ENCODE results near the gene ZNF407.

The ZNF407 gene

GRCh38 chr18:74604774-74605173 lies 7.1 kb downstream of the ZNF407 start:
- no peak for FAIRE-seq

GRCh38 chr18:74608681-74609080 lies 11.0 kb downstream of the ZNF407 start:
- no peak for DNase-seq (ENCODE audit: insufficient read length, low spot score)
- no peak for FAIRE-seq
- no peak for TF ChIP-seq POLR2A (IDR thresholded peaks at IDR 0.05; ENCODE audit: low read depth, low read length)

More at GRCh38 chr18:74604774-74605173, 7.1 kb downstream of the ZNF407 start:
- no peak for TF ChIP-seq POLR2A (IDR thresholded peaks at IDR 0.05; ENCODE audit: low read depth, low read length)
- DNase-seq (ENCODE audit: insufficient read length, low spot score) = no peak

- no peak for TF ChIP-seq POLR2A (IDR thresholded peaks at IDR 0.05; ENCODE audit: low read depth, low read length)
- no peak for DNase-seq (ENCODE audit: insufficient read length, low spot score)
- no peak for FAIRE-seq
Measured at GRCh38 chr18:74609535-74609934, 11.9 kb downstream of the ZNF407 start.

- no peak for TF ChIP-seq POLR2A (IDR thresholded peaks at IDR 0.05; ENCODE audit: low read depth, low read length)
- FAIRE-seq (no peak), DNase-seq (ENCODE audit: insufficient read length, low spot score) (no peak)
Measured at GRCh38 chr18:74610051-74610615, 12.5 kb downstream of the ZNF407 start.

GRCh38 chr18:74610860-74611259 lies 13.2 kb downstream of the ZNF407 start:
- TF ChIP-seq POLR2A (IDR thresholded peaks at IDR 0.05; ENCODE audit: low read depth, low read length) = no peak
- FAIRE-seq (no peak), DNase-seq (ENCODE audit: insufficient read length, low spot score) (no peak)

- DNase-seq (ENCODE audit: insufficient read length, low spot score) (no peak), FAIRE-seq (no peak)
- TF ChIP-seq POLR2A (IDR thresholded peaks at IDR 0.05; ENCODE audit: low read depth, low read length) = no peak
Measured at GRCh38 chr18:74611765-74612164, 14.1 kb downstream of the ZNF407 start.

- DNase-seq (ENCODE audit: insufficient read length, low spot score) = no peak
- FAIRE-seq = no peak
- no peak for TF ChIP-seq POLR2A (IDR thresholded peaks at IDR 0.05; ENCODE audit: low read depth, low read length)
Measured at GRCh38 chr18:74613381-74613780, 15.7 kb downstream of the ZNF407 start.

- FAIRE-seq (no peak), DNase-seq (ENCODE audit: insufficient read length, low spot score) (no peak)
- no peak for TF ChIP-seq POLR2A (IDR thresholded peaks at IDR 0.05; ENCODE audit: low read depth, low read length)
Measured at GRCh38 chr18:74616494-74616893, 18.8 kb downstream of the ZNF407 start.

GRCh38 chr18:74617486-74617885 lies 19.8 kb downstream of the ZNF407 start:
- TF ChIP-seq POLR2A (IDR thresholded peaks at IDR 0.05; ENCODE audit: low read depth, low read length) = no peak
- FAIRE-seq (no peak), DNase-seq (ENCODE audit: insufficient read length, low spot score) (no peak)

- no peak for DNase-seq (ENCODE audit: insufficient read length, low spot score)
- TF ChIP-seq POLR2A (IDR thresholded peaks at IDR 0.05; ENCODE audit: low read depth, low read length) = no peak
- FAIRE-seq = no peak
Measured at GRCh38 chr18:74622072-74622471, 24.4 kb downstream of the ZNF407 start.

GRCh38 chr18:74623047-74623816 lies 25.6 kb downstream of the ZNF407 start:
- DNase-seq (ENCODE audit: insufficient read length, low spot score) = no peak

GRCh38 chr18:74624466-74624865 lies 26.8 kb downstream of the ZNF407 start:
- FAIRE-seq (no peak), DNase-seq (ENCODE audit: insufficient read length, low spot score) (no peak)
- TF ChIP-seq POLR2A (IDR thresholded peaks at IDR 0.05; ENCODE audit: low read depth, low read length) = no peak

More at GRCh38 chr18:74623047-74623816, 25.6 kb downstream of the ZNF407 start:
- no peak for FAIRE-seq
- TF ChIP-seq POLR2A (IDR thresholded peaks at IDR 0.05; ENCODE audit: low read depth, low read length) = no peak

GRCh38 chr18:74625157-74625556 lies 27.5 kb downstream of the ZNF407 start:
- no peak for TF ChIP-seq POLR2A (IDR thresholded peaks at IDR 0.05; ENCODE audit: low read depth, low read length)
- DNase-seq (ENCODE audit: insufficient read length, low spot score) (no peak), FAIRE-seq (no peak)

GRCh38 chr18:74626049-74626874 lies 28.6 kb downstream of the ZNF407 start:
- FAIRE-seq (no peak), DNase-seq (ENCODE audit: insufficient read length, low spot score) (no peak)
- no peak for TF ChIP-seq POLR2A (IDR thresholded peaks at IDR 0.05; ENCODE audit: low read depth, low read length)

All from H54 (cell line).